ENCODE data around the gene RAB6B.

- TF ChIP-seq CTCF (IDR thresholded peaks at IDR 0.05) (no peak), POLR2A (IDR thresholded peaks at IDR 0.05) (no peak)
Measured at GRCh38 chr3:133830071-133830470, 65.6 kb downstream of the RAB6B start.
